B cell (primary cell): ENCODE results near the gene METAP2.
"Not testable (repeated sequence)": the region's sequence is repeated elsewhere in the genome, so short reads cannot be mapped to it uniquely, and the experiment has no call there.

Experiments
- CTCF ChIP-seq: fragments of 200-600 bp; IDR thresholded peaks from one replicate; pipeline ENCODE4 v1.8.0; 2022; ENCODE audit warnings: antibody characterized with exemption, mild to moderate bottlenecking
- EZH2 ChIP-seq: IDR thresholded peaks from 2 replicates; pipeline ENCODE4 v1.6.1; 2012; ENCODE audit warnings: borderline replicate concordance, low read depth, mild to moderate bottlenecking, moderate library complexity, low read length; ENCODE audit not compliant: insufficient read depth, poor library complexity, severe bottlenecking

- not testable (repeated sequence) for TF ChIP-seq EZH2, CTCF
These were observed 24.3 kb upstream of the METAP2 start for GRCh38 chr12:95449656-95450055.
